Bronchial epithelial cell (primary cell): ENCODE measurements around the gene BAD. TPM values are rescaled to one million over a fixed set of nuclear protein-coding genes. Genes with fewer than 3 reads are reported as not detected.

ENCODE experiments used
- DNase-seq: peaks from one replicate; pipeline ENCODE4 v3.0.0-alpha.2; 2010; ENCODE audit warnings: low read depth
- FAIRE-seq: peaks from 2 replicates; lab custom pipeline; 2011; peaks lifted over from hg19 to GRCh38; lab: Jason Lieb, UNC
- H3K27me3 ChIP-seq: 2 replicates; pipeline ENCODE4 v1.5.1; 2011; ENCODE audit warnings: low read length; ENCODE audit not compliant: control insufficient read depth, insufficient read depth
- H3K36me3 ChIP-seq: 2 replicates; pipeline ENCODE4 v1.5.1; 2011; ENCODE audit warnings: low read length; ENCODE audit not compliant: control insufficient read depth, insufficient read depth
- H3K4me3 ChIP-seq: 2 replicates; pipeline ENCODE4 v1.5.1; 2011; ENCODE audit warnings: mild to moderate bottlenecking, low read depth, low read length, control low read depth
- total RNA-seq: library from RNA; depleted of rRNA; stranded (reverse); fragments of >200 nt; gene quantifications from 2 replicates; pipeline ENCODE4 v1.2.1, GENCODE V29; 2014
- TF ChIP-seq, protein P1 (sequence below): IDR thresholded peaks from 2 replicates; pipeline ENCODE4 v1.5.1; 2011; ENCODE audit warnings: mild to moderate bottlenecking, moderate library complexity, low read length, control low read depth, inconsistent platforms; ENCODE audit not compliant: insufficient read depth, severe bottlenecking

Gene BAD
- total RNA-seq, 1 donor from 2014 or later: 63.4 TPM

DNA sequence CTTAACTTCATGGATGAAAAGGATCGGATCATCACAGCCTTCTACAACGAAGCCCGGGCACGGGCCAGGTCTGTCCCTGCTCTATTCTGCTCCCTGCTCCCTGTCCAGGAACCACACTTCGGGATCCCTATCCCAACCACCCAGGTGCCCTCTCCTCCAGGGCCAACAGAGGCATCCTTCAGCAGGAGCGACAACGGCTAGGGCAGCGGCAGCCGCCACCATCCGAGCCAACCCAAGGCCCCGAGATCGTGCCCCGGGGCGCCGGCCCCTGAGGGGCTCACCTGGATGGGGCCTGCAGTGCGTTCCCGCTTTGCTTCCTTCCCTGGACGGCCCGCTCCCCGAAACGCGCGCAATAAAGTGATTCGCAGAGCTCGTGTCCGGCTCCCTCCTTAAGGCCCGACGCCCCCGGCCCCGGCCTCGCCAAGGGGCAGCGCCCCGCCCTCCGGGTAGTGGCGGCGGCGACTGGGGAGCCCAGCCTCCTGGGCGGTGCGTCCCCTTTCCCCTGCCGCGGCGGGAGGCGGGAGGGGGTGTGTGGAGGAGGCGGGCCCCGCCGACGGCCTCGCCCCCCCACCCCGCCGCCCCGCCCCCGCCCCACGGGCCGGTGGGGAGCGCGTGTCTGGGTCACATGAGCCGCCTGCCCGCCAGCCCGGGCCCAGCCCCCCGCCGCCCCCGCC is 50.4 kb downstream of the BAD start, which contains the start of gene VEGFB:
VEGFB (plus strand) TSS at position 672 of the 674 bp plus-strand sequence. CDS start 250 bp downstream, outside the sequence.
- peak within 1 kb of the TSS; percentile 45 for H3K4me3 ChIP-seq
- peaks cover 1% of the 10 kb centered on the region for H3K36me3 ChIP-seq
- H3K27me3 ChIP-seq: no peaks in the 10 kb centered on the region
- no peak for FAIRE-seq
- TF ChIP-seq, protein P1, sequence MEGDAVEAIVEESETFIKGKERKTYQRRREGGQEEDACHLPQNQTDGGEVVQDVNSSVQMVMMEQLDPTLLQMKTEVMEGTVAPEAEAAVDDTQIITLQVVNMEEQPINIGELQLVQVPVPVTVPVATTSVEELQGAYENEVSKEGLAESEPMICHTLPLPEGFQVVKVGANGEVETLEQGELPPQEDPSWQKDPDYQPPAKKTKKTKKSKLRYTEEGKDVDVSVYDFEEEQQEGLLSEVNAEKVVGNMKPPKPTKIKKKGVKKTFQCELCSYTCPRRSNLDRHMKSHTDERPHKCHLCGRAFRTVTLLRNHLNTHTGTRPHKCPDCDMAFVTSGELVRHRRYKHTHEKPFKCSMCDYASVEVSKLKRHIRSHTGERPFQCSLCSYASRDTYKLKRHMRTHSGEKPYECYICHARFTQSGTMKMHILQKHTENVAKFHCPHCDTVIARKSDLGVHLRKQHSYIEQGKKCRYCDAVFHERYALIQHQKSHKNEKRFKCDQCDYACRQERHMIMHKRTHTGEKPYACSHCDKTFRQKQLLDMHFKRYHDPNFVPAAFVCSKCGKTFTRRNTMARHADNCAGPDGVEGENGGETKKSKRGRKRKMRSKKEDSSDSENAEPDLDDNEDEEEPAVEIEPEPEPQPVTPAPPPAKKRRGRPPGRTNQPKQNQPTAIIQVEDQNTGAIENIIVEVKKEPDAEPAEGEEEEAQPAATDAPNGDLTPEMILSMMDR: no peak
- no peak for DNase-seq

DNA sequence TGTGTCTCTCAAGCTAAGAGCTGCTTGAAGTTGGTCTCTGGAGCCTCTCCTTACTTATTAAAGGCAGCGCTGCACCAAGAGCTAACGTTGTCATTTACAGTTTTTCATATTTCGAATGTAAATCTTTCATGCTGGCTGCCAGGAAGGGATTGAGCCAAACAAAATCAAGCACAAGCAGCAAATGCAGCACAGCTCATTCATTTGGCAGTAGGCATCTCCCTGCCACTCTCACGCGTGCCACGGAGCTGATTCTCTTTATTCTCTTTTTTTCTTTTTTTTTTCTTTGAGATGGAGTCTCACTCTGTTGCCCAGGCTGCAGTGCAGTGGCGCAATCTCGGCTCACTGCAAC is 51.5 kb downstream of the BAD start:
- H3K27me3 ChIP-seq: no peaks in the 10 kb centered on the region
- FAIRE-seq (no peak), DNase-seq (no peak)
- TF ChIP-seq, protein P1: no peak
- H3K4me3 ChIP-seq: no peak overlapping the region
- no peaks in the 10 kb centered on the region for H3K36me3 ChIP-seq

DNA sequence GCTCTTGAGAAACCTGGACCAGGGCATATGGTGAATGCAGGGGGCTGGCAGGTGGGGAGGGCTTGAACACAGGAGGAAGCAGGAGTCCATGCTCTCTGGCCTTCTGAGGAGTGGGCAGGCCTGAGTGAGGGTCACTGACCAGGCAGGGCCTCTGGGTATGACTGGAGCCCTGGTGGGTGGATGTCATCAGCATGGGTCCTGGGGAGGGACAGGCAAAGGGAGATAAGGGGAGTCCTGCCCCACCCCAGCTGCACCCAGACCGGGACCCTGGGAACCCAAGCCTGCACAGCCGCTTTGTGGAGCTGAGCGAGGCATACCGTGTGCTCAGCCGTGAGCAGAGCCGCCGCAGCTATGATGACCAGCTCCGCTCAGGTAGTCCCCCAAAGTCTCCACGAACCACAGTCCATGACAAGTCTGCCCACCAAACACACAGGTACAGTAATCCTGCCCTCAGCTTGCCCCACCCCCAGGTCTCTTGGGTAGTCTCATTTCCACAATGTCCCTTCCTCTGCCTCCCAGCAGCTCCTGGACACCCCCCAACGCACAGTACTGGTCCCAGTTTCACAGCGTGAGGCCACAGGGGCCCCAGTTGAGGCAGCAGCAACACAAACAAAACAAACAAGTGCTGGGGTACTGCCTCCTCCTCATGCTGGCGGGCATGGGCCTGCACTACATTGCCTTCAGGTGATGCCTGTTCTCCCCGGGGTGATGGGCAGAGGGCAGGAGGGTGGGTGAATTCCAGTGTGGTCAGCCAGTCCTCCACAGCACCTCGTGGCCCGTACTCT is 52.1 kb downstream of the BAD start:
- no peak for DNase-seq
- H3K4me3 ChIP-seq: no peak overlapping the region
- H3K27me3 ChIP-seq: no peaks in the 10 kb centered on the region
- TF ChIP-seq, protein P1: no peak
- no peaks in the 10 kb centered on the region for H3K36me3 ChIP-seq
- FAIRE-seq: no peak

DNA sequence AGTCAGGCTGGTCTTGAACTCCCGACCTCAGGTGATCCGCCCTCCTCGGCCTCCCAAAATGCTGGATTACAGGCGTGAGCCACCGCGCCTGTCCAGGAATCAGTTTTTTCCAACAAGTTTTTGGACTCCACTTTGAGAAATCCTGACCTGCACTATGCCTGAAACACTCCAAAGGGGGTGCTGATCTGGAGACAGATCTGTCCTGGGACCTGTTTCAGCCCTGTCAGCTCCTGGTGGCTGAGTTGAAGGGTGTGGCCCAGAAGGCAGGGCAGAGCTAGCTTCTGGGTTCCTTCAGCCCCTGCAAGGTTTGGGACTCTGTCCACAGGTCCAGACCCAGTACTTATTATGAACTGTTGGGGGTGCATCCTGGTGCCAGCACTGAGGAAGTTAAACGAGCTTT is 52.9 kb downstream of the BAD start:
- Histone ChIP-seq H3K4me3 (no peak overlapping the region), H3K36me3 (no peaks in the 10 kb centered on the region), H3K27me3 (no peaks in the 10 kb centered on the region)
- DNase-seq (no peak), FAIRE-seq (no peak)
- TF ChIP-seq, protein P1: no peak

DNA sequence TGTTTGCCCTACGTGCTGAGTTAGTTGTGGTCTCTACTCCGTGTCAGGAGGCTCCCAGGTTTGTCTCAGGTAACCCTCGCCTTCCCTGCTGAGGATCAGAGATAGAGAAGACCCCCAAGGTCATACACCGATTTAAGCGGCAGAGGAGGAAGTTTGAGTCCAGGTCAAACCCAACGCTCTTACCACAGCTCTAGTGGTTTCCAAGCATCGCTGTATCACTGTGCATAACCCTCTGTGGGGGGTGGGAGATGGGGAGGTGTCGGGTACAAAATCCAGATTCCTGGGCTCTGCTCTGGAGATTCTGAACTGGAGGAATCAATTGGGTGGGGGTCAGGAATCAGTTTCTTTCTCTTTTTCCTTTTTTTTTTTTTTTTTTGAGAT is 53.5 kb downstream of the BAD start:
- DNase-seq (no peak), FAIRE-seq (no peak)
- TF ChIP-seq, protein P1: no peak
- no peaks in the 10 kb centered on the region for H3K36me3 ChIP-seq
- H3K4me3 ChIP-seq: peak overlapping the region; percentile 86
- no peaks in the 10 kb centered on the region for H3K27me3 ChIP-seq
